WERI-Rb-1 (cell line): ENCODE data around the gene NOXO1.
A peak's percentile ranks its signal among the peaks of the same experiment; 100 is the strongest.

ENCODE experiments used
- DNase-seq: peaks from one replicate; pipeline ENCODE4 v3.0.0-alpha.2; 2020
- H3K27ac ChIP-seq: fragments of 250-450 bp; sonication (Bioruptor Pico); 2 replicates; pipeline ENCODE4 v1.5.1; 2020; ENCODE audit warnings: mild to moderate bottlenecking, moderate library complexity
- H3K27me3 ChIP-seq: fragments of 250-450 bp; sonication (Bioruptor Pico); 2 replicates; pipeline ENCODE4 v1.5.1; 2021; ENCODE audit warnings: mild to moderate bottlenecking, low read depth, moderate library complexity; ENCODE audit not compliant: insufficient read depth, severe bottlenecking
- H3K36me3 ChIP-seq: fragments of 250-450 bp; sonication (Bioruptor Pico); 2 replicates; pipeline ENCODE4 v1.5.1; 2020; ENCODE audit warnings: mild to moderate bottlenecking, moderate library complexity
- H3K4me3 ChIP-seq: 2 replicates; pipeline ENCODE4 v1.5.1; 2011; ENCODE audit warnings: low read depth, mild to moderate bottlenecking, control low read depth, low read length
- H3K9me3 ChIP-seq: fragments of 250-450 bp; sonication (Bioruptor Pico); 2 replicates; pipeline ENCODE4 v1.5.1; 2021; ENCODE audit warnings: mild to moderate bottlenecking, moderate library complexity; ENCODE audit not compliant: severe bottlenecking
- TF ChIP-seq, protein P1 (sequence below): IDR thresholded peaks from 2 replicates; pipeline ENCODE4 v1.5.1; 2011; ENCODE audit warnings: low read depth, mild to moderate bottlenecking, control low read depth, inconsistent platforms, low read length

The NOXO1 gene

DNA sequence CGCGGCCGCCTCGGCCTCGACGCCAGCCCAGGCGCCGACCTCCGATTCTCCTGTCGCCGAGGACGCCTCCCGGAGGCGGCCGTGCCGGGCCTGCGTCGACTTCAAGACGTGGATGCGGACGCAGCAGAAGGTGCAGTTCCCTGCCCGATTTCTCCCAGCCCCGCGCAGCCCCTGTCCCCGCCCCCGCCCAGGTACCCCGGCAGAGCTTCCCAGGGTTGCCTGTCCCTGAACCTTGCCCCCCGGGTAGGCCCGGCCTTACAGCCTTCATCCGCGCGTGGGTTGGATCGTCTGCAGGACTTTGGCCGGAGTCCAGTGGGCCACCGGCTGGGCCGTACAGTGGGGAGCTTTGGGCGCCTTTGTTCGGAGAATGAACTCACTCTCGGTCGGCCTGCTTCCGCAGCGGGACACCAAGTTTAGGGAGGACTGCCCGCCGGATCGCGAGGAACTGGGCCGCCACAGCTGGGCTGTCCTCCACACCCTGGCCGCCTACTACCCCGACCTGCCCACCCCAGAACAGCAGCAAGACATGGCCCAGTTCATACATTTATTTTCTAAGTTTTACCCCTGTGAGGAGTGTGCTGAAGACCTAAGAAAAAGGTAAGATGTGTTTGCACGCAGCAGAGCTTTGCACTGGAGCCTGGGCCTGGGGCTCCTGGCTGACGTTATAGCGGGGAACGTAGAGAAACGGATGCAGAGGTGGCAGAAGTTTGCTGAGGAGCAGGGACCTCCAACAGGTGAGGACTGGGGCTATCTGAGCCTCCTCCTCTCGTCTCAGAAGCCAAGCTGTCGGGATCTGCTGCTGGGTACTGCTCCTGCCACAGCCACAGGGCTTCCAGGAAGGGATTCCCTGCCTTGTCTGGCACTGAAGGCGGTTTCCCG lies 3.3 kb upstream of the NOXO1 start:
- Histone ChIP-seq H3K36me3 (peaks cover 30% of the 10 kb centered on the region), H3K9me3 (no peaks in the 10 kb centered on the region), H3K27ac (peak overlapping the region; percentile 91), H3K4me3 (peak overlapping the region; percentile 82), H3K27me3 (no peaks in the 10 kb centered on the region)
- peak; percentile 32 for DNase-seq
- TF ChIP-seq, protein P1, sequence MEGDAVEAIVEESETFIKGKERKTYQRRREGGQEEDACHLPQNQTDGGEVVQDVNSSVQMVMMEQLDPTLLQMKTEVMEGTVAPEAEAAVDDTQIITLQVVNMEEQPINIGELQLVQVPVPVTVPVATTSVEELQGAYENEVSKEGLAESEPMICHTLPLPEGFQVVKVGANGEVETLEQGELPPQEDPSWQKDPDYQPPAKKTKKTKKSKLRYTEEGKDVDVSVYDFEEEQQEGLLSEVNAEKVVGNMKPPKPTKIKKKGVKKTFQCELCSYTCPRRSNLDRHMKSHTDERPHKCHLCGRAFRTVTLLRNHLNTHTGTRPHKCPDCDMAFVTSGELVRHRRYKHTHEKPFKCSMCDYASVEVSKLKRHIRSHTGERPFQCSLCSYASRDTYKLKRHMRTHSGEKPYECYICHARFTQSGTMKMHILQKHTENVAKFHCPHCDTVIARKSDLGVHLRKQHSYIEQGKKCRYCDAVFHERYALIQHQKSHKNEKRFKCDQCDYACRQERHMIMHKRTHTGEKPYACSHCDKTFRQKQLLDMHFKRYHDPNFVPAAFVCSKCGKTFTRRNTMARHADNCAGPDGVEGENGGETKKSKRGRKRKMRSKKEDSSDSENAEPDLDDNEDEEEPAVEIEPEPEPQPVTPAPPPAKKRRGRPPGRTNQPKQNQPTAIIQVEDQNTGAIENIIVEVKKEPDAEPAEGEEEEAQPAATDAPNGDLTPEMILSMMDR = no peak

DNA sequence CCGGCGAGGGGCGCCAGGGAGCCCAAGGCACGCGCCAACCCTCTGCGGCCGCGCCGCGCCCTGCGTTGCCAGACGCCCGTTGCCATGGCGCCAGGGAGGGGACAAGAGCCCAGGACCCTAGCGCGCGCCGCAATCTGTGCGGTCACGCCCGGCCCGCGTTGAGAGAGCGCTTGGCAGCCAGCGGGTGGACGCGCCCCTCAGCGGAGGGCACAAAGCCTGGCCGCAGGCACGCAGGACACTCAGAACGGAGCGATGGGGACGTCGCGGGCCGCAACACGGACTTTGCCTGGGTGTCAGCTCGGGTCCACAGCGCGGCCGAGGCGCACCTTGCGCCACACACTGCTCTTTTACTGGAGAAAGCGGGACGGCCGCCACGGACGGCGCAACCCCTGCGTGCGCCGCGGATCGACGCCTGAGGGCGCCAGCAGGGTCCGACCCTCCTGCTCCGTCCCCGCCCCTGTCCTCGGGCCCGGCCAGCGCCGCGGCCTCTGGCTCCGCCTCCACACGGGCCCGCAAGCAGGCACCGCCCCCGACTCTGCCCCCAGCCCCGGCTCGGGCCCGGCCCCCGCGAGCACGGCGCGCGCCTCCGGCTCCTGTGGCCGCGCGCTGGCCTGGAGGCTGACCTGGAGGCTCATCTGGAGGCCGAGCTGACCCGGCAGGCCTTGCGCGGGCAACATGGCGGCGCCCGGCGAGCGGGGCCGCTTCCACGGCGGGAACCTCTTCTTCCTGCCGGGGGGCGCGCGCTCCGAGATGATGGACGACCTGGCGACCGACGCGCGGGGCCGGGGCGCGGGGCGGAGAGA lies 2.5 kb upstream of the NOXO1 start, which contains the start of gene GFER:
GFER (plus strand) TSS at position 650 of the 803 bp plus-strand sequence; CDS start at position 676, 26 bp downstream.
- H3K9me3 ChIP-seq = no peaks in the 10 kb centered on the region
- DNase-seq = peak; percentile 94
- H3K27ac ChIP-seq = peak within 1 kb of the TSS; percentile 91
- H3K4me3 ChIP-seq = peak within 1 kb of the TSS; percentile 82
- H3K27me3 ChIP-seq = no peaks in the 10 kb centered on the region
- peaks cover 36% of the 10 kb centered on the region for H3K36me3 ChIP-seq
- TF ChIP-seq, protein P1 = peak; percentile 67

DNA sequence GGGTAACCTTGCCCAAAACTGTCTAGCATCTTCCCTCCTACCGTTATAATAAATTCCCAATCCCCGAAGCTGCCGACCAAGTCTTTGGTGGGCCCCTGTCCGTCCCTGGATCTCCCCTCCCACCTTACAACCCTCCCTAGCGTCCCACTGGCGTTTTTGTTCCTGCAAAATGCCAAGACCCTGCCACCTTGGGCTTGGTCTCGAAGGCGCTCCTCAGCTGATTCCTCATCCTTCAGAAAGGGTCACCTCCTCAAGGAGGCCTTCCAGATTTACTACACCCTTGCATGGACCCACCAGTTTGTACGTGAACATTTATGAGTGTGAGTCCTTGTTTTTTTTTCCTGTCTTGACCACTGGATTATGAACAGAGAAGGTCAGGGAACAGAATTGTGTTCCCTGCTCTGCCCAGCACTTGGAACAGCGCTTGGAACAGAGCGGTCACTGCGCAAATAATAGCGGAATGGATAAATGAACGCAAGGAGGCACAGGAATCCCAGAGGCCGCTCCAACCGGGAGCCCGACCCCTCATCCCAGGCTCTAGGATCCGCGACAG lies 1.8 kb upstream of the NOXO1 start:
- Histone ChIP-seq H3K4me3 (peak overlapping the region; percentile 60), H3K27me3 (no peaks in the 10 kb centered on the region), H3K9me3 (no peaks in the 10 kb centered on the region), H3K27ac (peak overlapping the region; percentile 91), H3K36me3 (peaks cover 43% of the 10 kb centered on the region)
- TF ChIP-seq, protein P1 = no peak; the same call in 1 of the 2 replicates
- DNase-seq = no peak

DNA sequence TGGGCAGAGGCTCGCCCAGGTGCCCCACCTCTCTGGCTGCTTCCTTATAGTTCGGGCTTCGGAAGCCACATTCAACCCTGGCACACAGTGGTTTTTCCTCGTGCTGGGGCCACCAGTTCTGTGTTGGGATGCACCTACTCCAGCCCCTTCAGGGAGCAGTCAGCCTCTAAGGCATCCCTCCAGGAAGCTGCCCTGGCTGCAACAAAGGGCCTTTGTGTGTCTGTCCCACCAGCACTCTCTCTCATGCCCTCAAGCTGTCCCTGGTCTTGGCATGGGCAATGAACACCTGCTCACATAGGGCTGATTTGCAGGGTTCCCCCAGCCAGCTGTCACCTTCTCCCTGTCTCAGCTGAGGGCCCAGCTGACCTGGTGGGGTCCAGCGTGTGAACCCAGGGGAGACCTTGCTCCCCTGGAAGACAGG lies 754 bp upstream of the NOXO1 start:
- DNase-seq = peak; percentile 57
- Histone ChIP-seq H3K36me3 (peaks cover 49% of the 10 kb centered on the region), H3K27ac (peak overlapping the region; percentile 91), H3K9me3 (no peaks in the 10 kb centered on the region), H3K4me3 (no peak overlapping the region), H3K27me3 (no peaks in the 10 kb centered on the region)
- TF ChIP-seq, protein P1 = no peak

DNA sequence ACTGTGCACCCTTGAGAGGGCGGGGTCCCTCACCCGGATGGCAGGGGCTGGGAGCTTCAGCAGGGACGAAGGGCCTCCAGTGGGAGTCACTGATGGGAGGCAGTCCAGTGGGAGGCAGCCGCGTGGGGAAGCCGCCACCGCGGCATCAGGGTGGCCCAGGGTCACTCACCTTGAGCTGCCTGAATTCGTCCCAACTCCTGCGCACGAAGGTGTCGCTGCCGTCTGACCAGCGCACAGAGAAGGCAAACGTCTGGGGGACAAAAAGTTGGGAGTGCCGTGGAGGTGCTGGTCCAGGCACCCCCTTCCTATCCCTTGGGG lies 540 bp downstream of the NOXO1 start:
- peak overlapping the region; percentile 91 for H3K27ac ChIP-seq
- H3K27me3 ChIP-seq = no peaks in the 10 kb centered on the region
- no peak overlapping the region for H3K4me3 ChIP-seq
- no peaks in the 10 kb centered on the region for H3K9me3 ChIP-seq
- DNase-seq = no peak
- TF ChIP-seq, protein P1 = no peak
- peaks cover 49% of the 10 kb centered on the region for H3K36me3 ChIP-seq
